SIG-M5 treated with dmso at 0.1 percent for 504 hours (cell line): ENCODE results near the gene DLX6.

ENCODE experiments used
- DNase-seq: peaks from one replicate; lab custom pipeline; 2025; ENCODE audit not compliant: unreplicated experiment; lab: John Stamatoyannopoulos, UW

The DLX6 gene

GRCh38 chr7:97005183-97006054 is at the start of gene DLX6:
Gene DLX6, plus strand, starts transcription at chr7:97005553. Its CDS starts 425 bp downstream, at chr7:97005978.
- DNase-seq = no peak

DNA sequence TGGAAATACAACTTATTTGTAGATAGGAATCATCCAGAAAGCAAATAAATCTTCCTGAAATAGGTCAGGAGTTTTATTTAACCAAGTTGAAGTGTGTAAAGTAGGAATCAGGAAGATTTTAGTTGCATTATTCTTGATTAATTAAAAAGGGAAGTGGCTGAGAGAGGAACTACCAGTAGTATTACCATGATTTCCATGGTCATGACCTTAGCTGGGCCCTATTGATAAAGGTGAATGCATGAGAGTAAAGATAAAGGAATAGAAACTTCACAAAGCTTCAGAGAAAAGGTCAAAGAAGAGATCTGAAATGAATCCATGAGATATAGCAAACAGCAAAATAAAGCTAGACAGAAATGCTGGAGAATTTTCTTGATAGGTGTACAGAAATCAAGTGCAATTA is 46.2 kb upstream of the DLX6 start:
- no peak for DNase-seq

DNA sequence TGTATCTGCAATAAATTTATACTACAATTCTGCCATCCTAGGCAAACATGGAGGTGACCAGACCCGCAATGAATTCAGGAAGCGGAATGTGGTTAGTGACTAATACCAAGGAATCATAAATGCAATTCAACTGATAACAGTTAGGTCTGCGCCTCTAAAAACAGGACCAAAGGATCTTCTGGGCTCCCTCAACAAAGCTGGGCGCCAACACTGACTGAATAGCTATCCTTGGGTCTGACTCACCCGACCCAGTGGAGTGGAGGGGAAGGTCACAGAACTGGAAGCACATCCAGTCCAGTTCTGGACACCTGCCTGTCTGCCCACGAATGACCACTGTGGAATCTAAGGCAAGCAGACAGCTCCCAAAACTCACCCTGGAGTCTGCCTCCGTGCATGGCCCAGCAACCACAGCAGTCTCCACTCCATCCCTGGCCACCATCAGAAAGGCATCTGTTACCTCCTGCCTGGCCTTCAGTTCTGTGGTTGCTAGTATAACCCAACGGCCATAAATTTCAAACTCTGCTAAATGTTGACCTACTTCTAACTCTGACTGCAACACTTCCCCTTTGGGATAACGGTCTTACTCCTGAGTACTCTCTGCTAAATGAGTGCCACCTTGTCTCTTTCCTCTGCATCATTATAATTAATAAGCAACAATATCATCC is 43.0 kb upstream of the DLX6 start:
- DNase-seq = no peak

GRCh38 chr7:96968981-96969380 is 36.4 kb upstream of the DLX6 start:
- DNase-seq = no peak

GRCh38 chr7:96970739-96971138 is 34.6 kb upstream of the DLX6 start:
- DNase-seq = no peak

DNA sequence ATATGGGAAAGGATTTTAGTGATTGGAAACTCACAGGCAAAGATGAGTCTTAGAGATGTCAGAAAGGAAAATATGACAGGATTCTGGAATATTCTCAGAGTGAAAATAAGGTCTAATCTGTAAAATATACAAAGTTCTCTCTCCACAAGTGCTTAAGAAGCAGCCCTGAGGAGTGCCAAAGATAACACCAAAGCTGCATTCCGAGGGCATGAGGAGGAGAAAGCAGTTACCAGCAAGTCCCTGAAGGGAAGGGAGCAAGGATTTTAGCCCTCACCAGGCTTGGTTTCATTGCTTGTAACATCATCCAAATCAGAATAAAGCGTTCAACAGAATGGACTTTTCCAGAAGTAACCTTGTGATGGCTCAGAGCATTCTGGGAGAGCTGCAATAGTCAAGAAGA is 31.4 kb upstream of the DLX6 start:
- DNase-seq = no peak

DNA sequence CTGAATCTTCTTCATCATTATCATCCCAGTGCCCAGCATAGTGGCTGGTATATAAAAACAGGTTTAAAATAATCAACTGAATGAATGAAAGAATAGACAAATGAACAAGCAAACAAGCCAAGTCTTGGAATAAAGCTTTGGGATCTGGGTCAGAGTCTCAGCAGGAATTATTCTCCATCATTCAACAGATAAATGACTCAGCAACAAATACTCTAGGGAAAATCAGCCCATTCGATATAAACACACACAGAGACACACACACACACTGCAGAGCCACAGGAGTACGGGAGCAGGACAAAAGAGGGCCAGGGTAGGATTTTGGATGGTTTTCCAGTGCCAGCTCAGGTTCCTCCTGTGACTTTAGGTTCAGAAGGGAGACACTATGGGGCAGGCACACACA is 29.2 kb upstream of the DLX6 start:
- DNase-seq = no peak

DNA sequence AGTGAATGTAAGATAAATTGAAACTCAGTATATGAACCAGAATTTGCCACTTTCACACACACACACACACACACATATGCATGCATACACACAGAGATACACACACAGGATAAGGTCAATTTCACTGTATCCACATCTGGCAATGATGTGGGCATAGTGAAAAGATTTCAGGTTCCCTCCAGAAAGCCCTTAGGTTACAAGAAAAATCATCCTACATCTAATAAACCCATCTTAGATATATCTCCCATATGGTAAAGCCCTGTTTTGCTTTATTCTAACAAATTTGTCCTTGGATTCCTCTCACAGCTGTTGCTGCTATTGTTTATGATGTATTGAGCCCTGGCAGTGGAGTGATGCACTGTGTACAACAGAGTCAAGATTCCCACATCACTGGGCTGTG is 27.9 kb upstream of the DLX6 start:
- DNase-seq = no peak

DNA sequence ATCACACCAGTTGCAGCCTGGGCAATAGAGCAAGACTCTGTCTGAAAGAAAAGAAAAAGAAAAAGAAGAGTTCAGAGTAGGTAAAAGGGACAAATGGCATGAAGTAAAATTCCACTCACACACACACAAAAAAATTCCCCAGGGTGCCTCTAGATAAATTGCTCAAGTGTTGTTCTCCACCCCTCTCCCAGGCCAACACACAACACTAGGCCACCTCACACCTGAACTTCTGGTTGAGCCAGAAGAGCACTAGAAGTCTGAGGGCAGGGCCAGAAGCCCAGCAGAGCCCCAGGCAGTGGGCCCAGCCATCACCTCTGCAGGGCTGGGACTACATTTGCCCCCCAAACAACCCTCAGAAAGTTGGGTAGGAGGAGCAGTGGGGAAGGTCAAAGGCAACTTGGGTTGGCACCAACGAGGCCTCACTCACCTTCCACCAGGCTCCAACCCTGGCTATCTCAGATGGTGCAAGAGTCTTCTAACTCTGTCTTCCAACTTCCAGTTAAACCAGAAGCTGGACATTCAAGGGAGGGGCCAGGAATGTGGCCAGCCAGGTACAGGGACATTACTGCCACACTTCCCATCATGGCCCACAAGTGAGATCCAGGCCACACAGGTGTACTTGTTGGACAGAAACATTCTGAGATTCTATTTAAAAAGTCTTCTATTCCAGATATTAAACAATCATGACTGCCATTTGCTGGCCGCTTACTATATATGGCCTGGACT is 25.6 kb upstream of the DLX6 start:
- DNase-seq = no peak

DNA sequence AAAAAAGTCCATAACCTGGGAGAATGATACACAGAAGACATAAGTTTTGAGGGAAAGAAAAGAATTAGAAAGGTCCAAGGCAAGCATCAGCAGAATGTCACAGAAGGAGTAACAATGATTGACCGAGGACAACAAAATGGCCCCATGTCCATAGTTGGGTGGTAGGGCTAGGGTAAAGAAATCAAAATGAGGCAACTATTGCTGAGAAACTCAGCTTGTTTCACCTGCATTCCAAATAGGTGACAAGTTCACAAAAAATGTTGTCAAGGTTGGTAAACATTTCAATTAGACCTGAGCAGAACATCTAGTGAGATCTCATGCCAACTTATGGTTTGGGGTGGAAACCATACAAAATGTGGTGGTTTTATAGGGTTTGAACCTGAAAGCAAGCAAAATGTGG is 22.8 kb upstream of the DLX6 start:
- no peak for DNase-seq

DNA sequence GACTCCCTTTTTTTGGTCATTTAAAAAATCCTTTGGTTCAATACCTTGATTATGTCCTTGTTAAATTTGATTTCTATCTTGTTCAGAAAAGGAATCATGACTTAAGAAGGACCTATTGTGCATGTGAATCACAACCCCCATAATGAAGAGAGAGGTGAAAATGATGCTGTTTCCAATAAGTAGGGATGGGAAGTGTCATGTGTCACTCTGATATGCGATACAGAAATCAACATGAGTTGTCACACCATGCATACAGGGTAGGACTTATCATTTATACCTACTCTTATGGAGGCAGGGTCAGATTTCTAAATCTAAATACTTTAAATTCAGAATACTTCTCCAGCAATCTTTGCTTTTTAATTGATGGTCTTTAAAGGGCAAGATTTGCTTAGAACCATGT is 19.4 kb upstream of the DLX6 start:
- no peak for DNase-seq

GRCh38 chr7:96986901-96987300 is 18.5 kb upstream of the DLX6 start:
- no peak for DNase-seq

GRCh38 chr7:96987719-96988118 is 17.6 kb upstream of the DLX6 start:
- no peak for DNase-seq

DNA sequence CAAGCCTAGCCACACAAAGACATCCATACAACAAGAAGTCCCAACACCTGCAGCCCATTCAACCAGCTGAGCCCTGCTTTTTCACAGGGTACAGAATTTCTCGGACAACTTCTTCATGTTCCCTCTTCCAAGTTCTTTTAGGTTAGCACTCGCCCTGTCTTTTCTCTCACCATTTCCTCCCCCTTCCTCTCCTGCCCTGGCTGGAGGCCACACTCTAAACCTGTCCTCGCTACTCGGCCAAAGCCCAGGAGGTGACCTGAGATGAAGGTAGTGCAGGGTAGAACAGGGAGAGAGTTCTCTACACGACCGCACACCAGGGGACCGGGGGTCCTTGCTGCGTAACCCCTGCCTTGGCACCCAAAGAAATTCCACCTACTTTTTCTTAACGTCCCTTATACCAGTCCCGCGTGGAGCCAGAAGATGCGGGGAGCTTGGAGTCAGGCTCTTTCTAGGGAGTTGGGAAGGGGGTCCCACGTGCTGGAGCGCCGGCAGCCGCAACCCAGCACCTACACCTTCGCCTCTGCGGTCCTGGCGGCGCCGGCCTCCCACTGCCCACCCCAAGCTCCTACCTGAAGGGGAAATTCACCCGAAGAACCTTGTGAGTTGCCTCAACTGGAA is 16.0 kb upstream of the DLX6 start:
- no peak for DNase-seq

GRCh38 chr7:96989859-96990317 is 15.5 kb upstream of the DLX6 start:
- no peak for DNase-seq

DNA sequence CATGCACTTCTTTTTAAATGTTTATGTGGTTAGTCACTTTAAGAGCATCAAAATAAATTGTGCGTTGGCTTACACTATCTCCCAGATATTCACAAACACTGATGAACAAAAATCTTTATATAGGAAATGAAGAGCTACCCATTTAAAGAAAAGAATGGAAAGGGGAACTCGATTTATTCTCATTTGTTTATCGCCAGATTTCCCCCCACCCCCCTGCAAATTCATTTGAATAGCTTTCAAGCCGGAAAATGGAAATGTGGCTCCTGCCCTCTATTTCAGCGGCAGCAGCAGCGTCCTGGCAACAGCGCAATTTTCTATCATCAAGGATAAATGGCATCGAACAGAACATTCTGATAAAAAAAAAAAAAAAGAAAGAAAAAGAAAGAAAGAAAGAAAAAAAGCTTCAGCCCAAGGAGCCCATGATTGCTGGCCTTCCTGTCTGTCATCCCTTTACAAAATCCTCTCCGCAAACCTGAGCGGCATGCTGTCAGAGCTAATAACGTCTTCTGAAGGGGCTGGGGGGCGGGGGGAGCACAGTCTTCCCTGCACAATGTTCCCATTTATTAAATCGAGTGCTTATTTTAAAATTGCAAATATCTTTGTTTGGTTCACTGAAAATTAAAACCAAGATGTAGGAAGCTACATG is 13.7 kb upstream of the DLX6 start:
- no peak for DNase-seq

DNA sequence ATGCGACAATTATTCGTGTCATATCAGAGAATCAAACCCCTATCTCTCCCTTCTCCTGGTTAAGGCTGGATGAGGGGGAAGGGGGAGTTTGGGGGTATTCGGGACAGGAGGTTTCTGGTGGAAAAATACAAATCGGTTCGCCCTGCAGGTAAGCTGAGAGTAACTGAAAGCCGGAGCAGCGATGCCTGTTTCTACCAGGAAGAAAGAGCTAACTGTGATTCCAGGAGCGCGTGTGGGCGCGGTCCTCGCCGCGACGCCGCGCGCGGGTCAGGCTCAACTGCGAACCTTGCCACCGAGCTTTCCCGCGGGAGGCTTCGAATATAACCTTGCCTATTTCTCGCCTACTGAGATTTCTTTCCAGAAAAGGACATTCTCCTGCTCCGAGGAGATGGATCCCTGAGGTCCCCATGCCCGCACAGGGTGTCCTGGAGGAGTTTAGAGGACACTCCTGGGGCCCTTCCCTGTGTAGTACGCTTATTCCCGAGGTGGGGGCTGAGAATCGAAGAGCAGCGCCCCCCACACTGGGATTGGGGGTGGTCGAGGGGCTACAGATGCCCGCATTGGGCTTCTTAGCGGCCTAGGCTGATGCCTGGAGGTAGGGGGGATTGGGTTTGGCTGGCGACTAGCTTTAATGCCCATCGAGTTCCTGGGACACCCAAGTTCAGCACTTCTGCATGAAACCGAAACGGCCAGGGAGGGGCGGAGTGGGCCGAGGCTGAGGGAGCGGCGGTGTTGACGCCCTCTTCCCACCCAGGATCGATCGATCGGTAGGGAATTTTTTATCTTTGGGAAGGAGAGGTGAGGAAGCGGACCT is 13.0 kb upstream of the DLX6 start:
- no peak for DNase-seq

DNA sequence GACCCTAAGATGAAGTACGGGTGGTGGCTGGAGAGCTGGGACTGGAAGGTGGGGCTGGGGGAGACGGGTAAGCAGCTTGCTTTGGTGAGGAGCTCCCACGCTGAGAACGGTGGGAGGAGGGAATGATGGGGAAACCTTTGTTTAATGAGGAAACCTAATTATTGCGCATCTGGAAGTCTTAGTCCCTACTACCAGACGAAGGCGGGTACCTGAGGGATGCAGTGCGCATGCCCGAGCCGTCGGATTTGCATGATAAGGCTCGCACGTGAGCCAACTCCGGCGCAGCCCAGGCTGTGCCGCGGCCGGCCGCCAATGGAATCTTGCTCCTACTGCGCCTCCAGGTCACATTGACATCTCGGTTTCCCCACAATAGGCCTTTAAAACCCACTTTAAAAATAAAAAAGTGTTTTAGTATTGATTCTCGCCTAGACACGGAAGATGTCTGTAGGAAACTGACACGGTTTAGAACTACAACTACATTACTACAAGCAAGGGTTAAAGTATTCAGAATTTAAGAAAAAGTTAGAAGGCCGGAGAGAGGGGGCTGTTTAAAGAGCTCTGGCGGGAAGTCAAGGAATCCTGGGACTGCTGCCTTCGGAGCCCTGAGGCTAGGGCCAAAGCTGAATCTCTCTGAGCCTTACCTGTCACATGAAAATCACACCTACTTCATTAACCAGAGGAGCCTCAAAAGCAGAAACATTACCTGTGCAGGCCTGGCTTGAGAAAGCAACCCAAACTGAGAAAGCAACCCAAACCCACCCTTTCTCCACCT is 12.1 kb upstream of the DLX6 start:
- DNase-seq = no peak

- DNase-seq = no peak
Measured at GRCh38 chr7:96993980-96994379, 11.4 kb upstream of the DLX6 start.
